Calu3 (cell line): ENCODE measurements around the gene SCRT2. TPM values are rescaled to one million over a fixed set of nuclear protein-coding genes. Genes with fewer than 3 reads are reported as not detected.

ENCODE experiments used
- BruUV-seq: library from RNA; stranded (reverse); fragments of 400-500 nt; replicated peaks from 2 replicates; lab custom pipeline; 2021; lab: Mats Ljungman, UMichigan
- CTCF ChIA-PET: fragments of 300-600 bp; sonication (Branson Sonifier 250); formaldehyde crosslinking; loops from one replicate; lab custom pipeline; 2022; ENCODE audit warnings: antibody characterized with exemption; lab: Charles Lee
- DNase-seq: peaks from one replicate; pipeline ENCODE4 v3.0.0; 2022
- H3K27ac Mint-ChIP-seq: one replicate; pipeline ENCODE4 v1.8.0; 2022; ENCODE audit warnings: mixed read lengths; ENCODE audit not compliant: unreplicated experiment
- H3K27me3 Mint-ChIP-seq: one replicate; pipeline ENCODE4 v1.8.0; 2022; ENCODE audit warnings: mixed read lengths; ENCODE audit not compliant: unreplicated experiment
- H3K36me3 Mint-ChIP-seq: one replicate; pipeline ENCODE4 v1.8.0; 2022; ENCODE audit warnings: mild to moderate bottlenecking, moderate library complexity, mixed read lengths; ENCODE audit not compliant: insufficient read depth, unreplicated experiment
- H3K4me1 Mint-ChIP-seq: one replicate; pipeline ENCODE4 v1.8.0; 2022; ENCODE audit warnings: mild to moderate bottlenecking, low read depth, mixed read lengths; ENCODE audit not compliant: unreplicated experiment
- H3K4me3 Mint-ChIP-seq: one replicate; pipeline ENCODE4 v1.8.0; 2022; ENCODE audit warnings: mild to moderate bottlenecking, low read depth, moderate library complexity, mixed read lengths; ENCODE audit not compliant: unreplicated experiment
- H3K9me3 Mint-ChIP-seq: one replicate; pipeline ENCODE4 v1.8.0; 2022; ENCODE audit warnings: low read depth, mixed read lengths; ENCODE audit not compliant: unreplicated experiment
- intact Hi-C: fragments of 100-400 bp; cut with micrococcal nuclease; formaldehyde crosslinking; loops from one replicate; pipeline ENCODE4 v1.10.0; 2022; ENCODE audit not compliant: unreplicated experiment
- total RNA-seq: library from RNA; stranded (reverse); gene quantifications from 2 replicates; pipeline ENCODE4 v1.2.3, GENCODE V29; 2022
- TF ChIP-seq, protein P1 (sequence below): fragments of 200-600 bp; IDR thresholded peaks from one replicate; pipeline ENCODE4 v1.8.0; 2022; ENCODE audit warnings: antibody characterized with exemption; ENCODE audit not compliant: unreplicated experiment

The SCRT2 gene
- total RNA-seq, 1 experiment from 2014 or later = not detected

DNA sequence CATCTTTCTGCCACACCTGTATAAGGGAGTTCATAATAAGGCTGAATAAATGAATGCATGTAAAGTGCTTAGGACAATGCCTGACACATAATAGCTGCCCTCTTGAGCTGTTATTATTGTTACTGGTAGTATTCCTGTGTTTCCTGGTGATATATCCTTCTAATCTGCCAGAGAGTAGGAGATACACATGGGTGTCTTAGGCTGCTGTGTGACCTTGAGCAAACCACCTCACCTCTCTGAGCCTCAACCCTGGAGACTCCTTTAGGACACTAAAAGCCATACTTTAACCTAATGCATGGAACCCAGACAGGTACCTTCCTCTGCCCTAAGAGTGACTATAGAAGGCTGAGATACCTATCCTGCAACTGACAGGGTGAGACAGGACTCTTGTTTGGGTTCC is 7.6 kb downstream of the SCRT2 start:
- no peak for DNase-seq
- Mint-ChIP-seq H3K4me3 (no peak overlapping the region), H3K27me3 (peaks cover 28% of the 10 kb centered on the region), H3K27ac (no peak overlapping the region), H3K9me3 (no peaks in the 10 kb centered on the region), H3K36me3 (no peaks in the 10 kb centered on the region), H3K4me1 (peaks cover 12% of the 10 kb centered on the region)
- CTCF ChIA-PET = interaction anchor here (1.0 to 1.1 kb wide), 2 partner anchors 23 to 31 kb away, joined by 3 to 9 read pairs; no protein-coding TSS in a partner anchor
- intact Hi-C loops = no loop called here
- BruUV-seq = no TSS peak
- TF ChIP-seq, protein P1, sequence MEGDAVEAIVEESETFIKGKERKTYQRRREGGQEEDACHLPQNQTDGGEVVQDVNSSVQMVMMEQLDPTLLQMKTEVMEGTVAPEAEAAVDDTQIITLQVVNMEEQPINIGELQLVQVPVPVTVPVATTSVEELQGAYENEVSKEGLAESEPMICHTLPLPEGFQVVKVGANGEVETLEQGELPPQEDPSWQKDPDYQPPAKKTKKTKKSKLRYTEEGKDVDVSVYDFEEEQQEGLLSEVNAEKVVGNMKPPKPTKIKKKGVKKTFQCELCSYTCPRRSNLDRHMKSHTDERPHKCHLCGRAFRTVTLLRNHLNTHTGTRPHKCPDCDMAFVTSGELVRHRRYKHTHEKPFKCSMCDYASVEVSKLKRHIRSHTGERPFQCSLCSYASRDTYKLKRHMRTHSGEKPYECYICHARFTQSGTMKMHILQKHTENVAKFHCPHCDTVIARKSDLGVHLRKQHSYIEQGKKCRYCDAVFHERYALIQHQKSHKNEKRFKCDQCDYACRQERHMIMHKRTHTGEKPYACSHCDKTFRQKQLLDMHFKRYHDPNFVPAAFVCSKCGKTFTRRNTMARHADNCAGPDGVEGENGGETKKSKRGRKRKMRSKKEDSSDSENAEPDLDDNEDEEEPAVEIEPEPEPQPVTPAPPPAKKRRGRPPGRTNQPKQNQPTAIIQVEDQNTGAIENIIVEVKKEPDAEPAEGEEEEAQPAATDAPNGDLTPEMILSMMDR = no peak

DNA sequence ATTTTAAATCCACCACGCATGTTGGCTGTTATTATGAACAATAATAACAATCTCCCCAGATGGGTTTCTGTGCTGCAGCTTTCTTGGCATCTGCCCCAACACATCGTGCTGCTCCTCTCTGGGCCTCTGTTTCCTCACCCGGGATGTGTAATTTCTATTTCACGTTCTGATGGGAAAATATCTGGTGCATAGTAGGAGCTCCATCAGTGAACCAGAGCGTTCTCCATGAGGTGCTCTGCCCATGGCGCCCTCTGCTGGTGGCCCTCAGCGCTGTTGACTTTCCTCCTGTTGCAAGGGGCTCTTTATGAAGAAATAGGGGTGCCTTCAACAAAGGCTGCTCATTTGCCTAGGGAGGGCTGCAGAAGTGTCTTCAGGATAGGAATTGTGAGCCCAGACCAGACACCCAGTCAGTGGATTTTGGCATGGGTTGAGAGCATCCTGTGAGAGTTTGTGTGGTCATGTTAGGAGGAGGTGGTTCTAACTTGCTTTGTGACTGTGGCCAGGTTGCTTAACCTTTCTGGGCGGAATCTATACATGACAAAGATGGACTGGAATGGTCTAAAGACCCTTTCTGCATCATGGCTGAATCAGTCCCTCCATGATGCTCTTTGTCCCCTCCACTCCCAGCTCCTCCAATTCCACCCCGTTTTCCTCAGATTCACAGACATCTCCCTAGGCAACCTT is 8.1 kb downstream of the SCRT2 start:
- DNase-seq = peak; percentile 70
- CTCF ChIA-PET = interaction anchor here (0.5 to 1.1 kb wide), 9 partner anchors 9 to 181 kb away, joined by 3 to 9 read pairs (median 4); partner anchors contain the start of gene SLC52A3
- Mint-ChIP-seq H3K9me3 (no peaks in the 10 kb centered on the region), H3K4me1 (peaks cover 12% of the 10 kb centered on the region), H3K27me3 (peaks cover 28% of the 10 kb centered on the region), H3K27ac (no peak overlapping the region), H3K36me3 (no peaks in the 10 kb centered on the region), H3K4me3 (no peak overlapping the region)
- TF ChIP-seq, protein P1 = peak; percentile 73
- no TSS peak for BruUV-seq
- intact Hi-C loops = no loop called here

DNA sequence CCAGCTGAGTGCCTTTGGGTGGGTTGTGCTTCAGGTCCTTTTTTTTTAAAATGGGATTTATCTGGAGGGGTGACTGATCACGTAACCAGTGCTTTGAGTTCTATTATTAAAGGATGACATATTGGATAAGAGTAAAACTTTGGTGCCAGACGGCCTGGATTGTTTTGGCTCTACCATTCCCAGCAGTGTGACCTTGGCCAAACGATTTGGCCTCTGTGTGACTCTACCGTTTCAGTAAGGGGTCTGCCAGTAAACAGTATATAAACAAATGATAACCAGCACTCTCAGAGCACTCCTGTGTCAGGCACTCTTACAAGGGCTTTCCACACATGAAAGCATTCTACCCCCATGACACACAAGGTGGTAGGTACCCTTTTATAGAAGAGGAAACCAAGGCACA is 8.7 kb downstream of the SCRT2 start:
- intact Hi-C loops = no loop called here
- no peak for DNase-seq
- TF ChIP-seq, protein P1 = no peak
- no peaks in the 10 kb centered on the region for H3K9me3 Mint-ChIP-seq
- no peak overlapping the region for H3K27ac Mint-ChIP-seq
- peaks cover 25% of the 10 kb centered on the region for H3K27me3 Mint-ChIP-seq
- BruUV-seq = no TSS peak
- peaks cover 9% of the 10 kb centered on the region for H3K4me1 Mint-ChIP-seq
- CTCF ChIA-PET = interaction anchor here (0.5 to 1.1 kb wide), 10 partner anchors 9 to 181 kb away, joined by 3 to 9 read pairs (median 4); partner anchors contain the start of gene SLC52A3
- no peaks in the 10 kb centered on the region for H3K36me3 Mint-ChIP-seq
- no peak overlapping the region for H3K4me3 Mint-ChIP-seq

DNA sequence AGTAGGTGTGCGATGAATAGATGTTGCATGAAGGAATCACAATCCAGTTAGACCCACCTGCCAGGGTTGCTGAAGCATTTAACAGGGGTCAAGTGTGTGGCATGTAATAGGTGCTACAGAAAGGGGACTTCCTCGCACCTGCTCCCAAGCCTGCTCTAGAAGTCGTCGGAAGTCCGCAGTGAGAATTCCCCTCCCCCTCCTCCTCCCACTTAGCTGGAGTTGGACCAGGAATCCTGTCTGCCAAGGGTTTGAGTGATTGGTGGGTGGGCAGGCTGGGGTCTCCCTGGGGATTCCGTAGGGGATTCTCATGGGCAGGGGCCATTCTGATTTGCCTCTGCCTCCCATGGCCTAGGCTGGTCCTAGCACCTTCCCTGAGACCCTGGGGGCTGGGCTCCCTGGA is 10.3 kb downstream of the SCRT2 start:
- Mint-ChIP-seq H3K9me3 (no peaks in the 10 kb centered on the region), H3K4me3 (no peak overlapping the region), H3K27ac (no peak overlapping the region), H3K36me3 (no peaks in the 10 kb centered on the region), H3K27me3 (peaks cover 14% of the 10 kb centered on the region), H3K4me1 (no peaks in the 10 kb centered on the region)
- CTCF ChIA-PET = no interaction called here
- no TSS peak for BruUV-seq
- TF ChIP-seq, protein P1 = no peak
- intact Hi-C loops = no loop called here
- no peak for DNase-seq
